Caco-2 (cell line): ENCODE measurements around the gene ARHGEF7. TPM values are rescaled to one million over a fixed set of nuclear protein-coding genes. Genes with fewer than 3 reads are reported as not detected.

ENCODE experiments used
- BruUV-seq: library from RNA; stranded (reverse); fragments of 400-500 nt; replicated peaks from 2 replicates; lab custom pipeline; 2021; lab: Mats Ljungman, UMichigan
- CTCF ChIA-PET: fragments of 300-600 bp; sonication (Branson Sonifier 250); formaldehyde crosslinking; loops from one replicate; lab custom pipeline; 2022; ENCODE audit warnings: antibody characterized with exemption; lab: Charles Lee
- POLR2A ChIA-PET: fragments of 300-600 bp; sonication (Branson Sonifier 250); formaldehyde crosslinking; loops from one replicate; lab custom pipeline; 2022; ENCODE audit warnings: antibody characterized with exemption; lab: Charles Lee
- DNase-seq, 2 experiments: peaks; one replicate each; pipeline versions ENCODE4 v3.0.0 to v3.0.0-alpha.2; 2020 to 2022
- H3K27me3 ChIP-seq: replicated peaks from 2 replicates; pipeline ENCODE4 v1.6.0; 2011; ENCODE audit warnings: low read length; ENCODE audit not compliant: control insufficient read depth, insufficient read depth
- H3K36me3 ChIP-seq: 2 replicates; pipeline ENCODE4 v1.5.1; 2011; ENCODE audit warnings: low read length; ENCODE audit not compliant: control insufficient read depth, insufficient read depth
- H3K4me1 ChIP-seq: fragments of 250-450 bp; sonication (Bioruptor Pico); 2 replicates; pipeline ENCODE4 v1.5.1; 2020; ENCODE audit warnings: mild to moderate bottlenecking
- H3K4me3 ChIP-seq: 2 replicates; pipeline ENCODE4 v1.5.1; 2011; ENCODE audit warnings: low read depth, mild to moderate bottlenecking, control low read depth, low read length
- H3K9me3 ChIP-seq: fragments of 250-450 bp; sonication (Bioruptor Pico); 2 replicates; pipeline ENCODE4 v1.5.1; 2020; ENCODE audit warnings: mild to moderate bottlenecking, moderate library complexity
- H3K27ac Mint-ChIP-seq: one replicate; pipeline ENCODE4 v1.8.0; 2022; ENCODE audit warnings: mixed read lengths; ENCODE audit not compliant: unreplicated experiment
- H3K27me3 Mint-ChIP-seq: one replicate; pipeline ENCODE4 v1.8.0; 2022; ENCODE audit warnings: mixed read lengths; ENCODE audit not compliant: insufficient read depth, unreplicated experiment
- H3K36me3 Mint-ChIP-seq: one replicate; pipeline ENCODE4 v1.8.0; 2022; ENCODE audit warnings: mild to moderate bottlenecking, mixed read lengths; ENCODE audit not compliant: insufficient read depth, unreplicated experiment
- H3K4me1 Mint-ChIP-seq: one replicate; pipeline ENCODE4 v1.8.0; 2022; ENCODE audit warnings: low read depth, mixed read lengths; ENCODE audit not compliant: unreplicated experiment
- H3K4me3 Mint-ChIP-seq: one replicate; pipeline ENCODE4 v1.8.0; 2022; ENCODE audit warnings: mild to moderate bottlenecking, moderate library complexity, mixed read lengths; ENCODE audit not compliant: unreplicated experiment
- H3K9me3 Mint-ChIP-seq: one replicate; pipeline ENCODE4 v1.8.0; 2022; ENCODE audit warnings: mixed read lengths; ENCODE audit not compliant: unreplicated experiment
- intact Hi-C: fragments of 100-400 bp; cut with micrococcal nuclease; formaldehyde crosslinking; loops from one replicate; pipeline ENCODE4 v1.10.0; 2022; ENCODE audit not compliant: unreplicated experiment
- total RNA-seq: library from RNA; stranded (reverse); gene quantifications from 2 replicates; pipeline ENCODE4 v1.2.3, GENCODE V29; 2022
- TF ChIP-seq, protein P1 (sequence below), 2 experiments: fragments of 200-600 bp in 1 of 2; IDR thresholded peaks; 1 replicate in 1 of 2; 2 replicates in 1 of 2; pipeline versions ENCODE4 v1.5.1 to v1.8.0; 2011 to 2022; ENCODE audit warnings: antibody characterized with exemption in 1 of 2, control low read depth in 1 of 2, inconsistent platforms in 1 of 2, low read depth in 1 of 2, low read length in 1 of 2, mild to moderate bottlenecking in 1 of 2, moderate library complexity in 1 of 2; ENCODE audit not compliant: insufficient read depth in 1 of 2, severe bottlenecking in 1 of 2, unreplicated experiment in 1 of 2

ARHGEF7 gene
- total RNA-seq, 1 experiment from 2014 or later: 60.5 TPM

GRCh38 chr13:111243981-111244380, 128.9 kb downstream of the ARHGEF7 start:
- ChIA-PET CTCF (interaction anchor here (0.5 kb wide), 1 partner anchor 33 kb away, joined by 4 read pairs; no protein-coding TSS in a partner anchor), POLR2A (no interaction called here)
- Histone ChIP-seq H3K4me1 (peaks cover 3% of the 10 kb centered on the region; the same call in 1 of the 2 replicates), H3K27me3 (no peaks in the 10 kb centered on the region), H3K9me3 (no peaks in the 10 kb centered on the region), H3K36me3 (peaks cover 2% of the 10 kb centered on the region), H3K4me3 (no peak overlapping the region)
- TF ChIP-seq, protein P1, sequence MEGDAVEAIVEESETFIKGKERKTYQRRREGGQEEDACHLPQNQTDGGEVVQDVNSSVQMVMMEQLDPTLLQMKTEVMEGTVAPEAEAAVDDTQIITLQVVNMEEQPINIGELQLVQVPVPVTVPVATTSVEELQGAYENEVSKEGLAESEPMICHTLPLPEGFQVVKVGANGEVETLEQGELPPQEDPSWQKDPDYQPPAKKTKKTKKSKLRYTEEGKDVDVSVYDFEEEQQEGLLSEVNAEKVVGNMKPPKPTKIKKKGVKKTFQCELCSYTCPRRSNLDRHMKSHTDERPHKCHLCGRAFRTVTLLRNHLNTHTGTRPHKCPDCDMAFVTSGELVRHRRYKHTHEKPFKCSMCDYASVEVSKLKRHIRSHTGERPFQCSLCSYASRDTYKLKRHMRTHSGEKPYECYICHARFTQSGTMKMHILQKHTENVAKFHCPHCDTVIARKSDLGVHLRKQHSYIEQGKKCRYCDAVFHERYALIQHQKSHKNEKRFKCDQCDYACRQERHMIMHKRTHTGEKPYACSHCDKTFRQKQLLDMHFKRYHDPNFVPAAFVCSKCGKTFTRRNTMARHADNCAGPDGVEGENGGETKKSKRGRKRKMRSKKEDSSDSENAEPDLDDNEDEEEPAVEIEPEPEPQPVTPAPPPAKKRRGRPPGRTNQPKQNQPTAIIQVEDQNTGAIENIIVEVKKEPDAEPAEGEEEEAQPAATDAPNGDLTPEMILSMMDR (IDR thresholded peaks at IDR 0.05; ENCODE audit: insufficient read depth in 1 of 2, low read depth in 1 of 2, low read length in 1 of 2, severe bottlenecking in 1 of 2, unreplicated experiment in 1 of 2): no peak
- Mint-ChIP-seq H3K27me3 (no peaks in the 10 kb centered on the region), H3K9me3 (no peaks in the 10 kb centered on the region), H3K27ac (no peak overlapping the region), H3K4me1 (peaks cover 7% of the 10 kb centered on the region), H3K36me3 (peaks cover 62% of the 10 kb centered on the region), H3K4me3 (no peak overlapping the region)
- BruUV-seq: no TSS peak
- intact Hi-C loops: no loop called here
- DNase-seq: no peak

GRCh38 chr13:111245576-111246384, 130.7 kb downstream of the ARHGEF7 start:
- no peak for DNase-seq
- Histone ChIP-seq H3K36me3 (peaks cover 2% of the 10 kb centered on the region), H3K4me1 (peaks cover 3% of the 10 kb centered on the region; the same call in 1 of the 2 replicates), H3K4me3 (no peak overlapping the region), H3K9me3 (no peaks in the 10 kb centered on the region), H3K27me3 (no peaks in the 10 kb centered on the region)
- Mint-ChIP-seq H3K36me3 (peaks cover 56% of the 10 kb centered on the region), H3K4me1 (peaks cover 7% of the 10 kb centered on the region), H3K4me3 (no peak overlapping the region), H3K27me3 (no peaks in the 10 kb centered on the region), H3K27ac (no peak overlapping the region), H3K9me3 (no peaks in the 10 kb centered on the region)
- TF ChIP-seq, protein P1 (IDR thresholded peaks at IDR 0.05; ENCODE audit: insufficient read depth in 1 of 2, low read depth in 1 of 2, low read length in 1 of 2, severe bottlenecking in 1 of 2, unreplicated experiment in 1 of 2): no peak
- intact Hi-C loops: no loop called here
- BruUV-seq: no TSS peak
- CTCF ChIA-PET: no interaction called here
- POLR2A ChIA-PET: no interaction called here

- H3K36me3 Mint-ChIP-seq: peaks cover 55% of the 10 kb centered on the region
- no peak overlapping the region for H3K4me3 Mint-ChIP-seq
- ChIA-PET POLR2A (interaction anchor here (1.2 kb wide), 1 partner anchor 95 kb away, joined by 5 read pairs; no protein-coding TSS in a partner anchor), CTCF (interaction anchor here (0.5 kb wide), 1 partner anchor 32 kb away, joined by 3 read pairs; no protein-coding TSS in a partner anchor)
- H3K9me3 Mint-ChIP-seq: no peaks in the 10 kb centered on the region
- peak overlapping the region; percentile 60 for H3K27ac Mint-ChIP-seq
- Histone ChIP-seq H3K9me3 (no peaks in the 10 kb centered on the region), H3K4me1 (peaks cover 11% of the 10 kb centered on the region), H3K4me3 (no peak overlapping the region), H3K36me3 (peaks cover 2% of the 10 kb centered on the region), H3K27me3 (no peaks in the 10 kb centered on the region)
- TF ChIP-seq, protein P1 (IDR thresholded peaks at IDR 0.05; ENCODE audit: insufficient read depth in 1 of 2, low read depth in 1 of 2, low read length in 1 of 2, severe bottlenecking in 1 of 2, unreplicated experiment in 1 of 2): no peak
- H3K4me1 Mint-ChIP-seq: peaks cover 16% of the 10 kb centered on the region
- intact Hi-C loops: no loop called here
- no peaks in the 10 kb centered on the region for H3K27me3 Mint-ChIP-seq
- DNase-seq: peak in 1 of 2 experiments; percentile 40
- no TSS peak for BruUV-seq
Measured at GRCh38 chr13:111247552-111247951, 132.4 kb downstream of the ARHGEF7 start.
